HG03432 (cell line): Measurements from ENCODE around the gene TMPRSS4.

Experiments used
- ATAC-seq: cut with Tn5 transposase; IDR thresholded peaks from one replicate; pipeline ENCODE4 v1.9.1; 2021; ENCODE audit warnings: mild to moderate bottlenecking, moderate library complexity; ENCODE audit not compliant: unreplicated experiment

Gene TMPRSS4

DNA sequence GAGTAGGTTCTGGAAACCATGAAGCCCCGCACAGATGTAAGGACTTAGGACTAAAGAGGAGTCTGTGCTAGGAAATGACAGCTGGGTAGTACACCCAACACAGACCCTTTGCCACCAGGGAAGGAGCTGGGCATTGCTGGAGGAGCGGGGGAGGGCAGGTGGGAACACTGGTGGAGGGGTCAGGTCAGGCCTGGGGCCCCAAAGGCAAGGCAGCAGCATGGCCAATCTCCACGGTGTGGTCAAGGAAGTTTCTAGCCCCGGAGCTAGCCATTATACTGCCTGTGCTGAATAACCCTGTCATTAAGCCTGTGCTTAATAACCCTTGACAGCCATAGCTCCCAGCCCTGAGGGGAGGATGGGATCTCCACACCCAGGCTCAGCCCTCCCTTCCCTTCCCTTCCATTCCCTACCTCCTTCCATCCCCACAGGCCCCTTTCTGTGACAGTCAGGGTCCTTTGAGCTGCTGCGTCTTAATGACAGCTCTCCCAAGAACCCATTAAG lies 2.1 kb downstream of the TMPRSS4 start:
- no peak for ATAC-seq

GRCh38 chr11:118079491-118079890 lies 2.6 kb downstream of the TMPRSS4 start:
- no peak for ATAC-seq

- no peak for ATAC-seq
These were observed 3.4 kb downstream of the TMPRSS4 start for GRCh38 chr11:118080296-118080695.

DNA sequence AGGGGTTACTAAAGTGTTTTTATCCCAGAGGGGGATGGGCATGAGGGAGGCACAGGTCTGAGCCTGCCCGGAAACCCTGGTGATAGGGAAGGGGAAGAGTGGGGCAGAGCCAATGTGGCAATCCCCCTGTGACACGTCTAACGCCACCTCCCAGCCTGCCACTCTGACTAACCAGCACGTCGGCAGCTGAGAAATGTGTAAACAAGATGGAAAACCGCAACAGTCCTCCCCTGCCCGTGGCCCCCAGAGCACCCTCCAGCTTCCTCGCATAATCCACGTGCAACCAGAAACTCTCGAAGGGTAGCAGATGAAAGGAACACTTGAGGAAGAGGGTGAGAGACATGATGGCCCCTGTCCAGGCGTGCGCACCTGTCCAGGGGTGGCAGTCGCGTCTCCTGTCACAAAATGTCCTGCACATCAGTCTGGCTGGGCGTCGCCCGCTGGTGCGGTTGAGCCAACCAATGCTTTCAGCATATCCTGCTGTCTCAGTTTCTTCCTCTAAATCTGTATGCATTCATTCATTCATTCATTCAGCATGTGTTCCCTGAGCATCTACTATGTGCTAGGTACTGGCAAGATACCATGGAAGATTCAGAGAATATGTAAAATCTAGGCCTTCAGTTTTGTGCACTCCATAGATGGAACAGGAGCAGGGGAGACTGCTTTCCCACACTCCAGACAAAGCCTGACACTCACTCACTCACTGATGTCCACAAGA lies 4.5 kb downstream of the TMPRSS4 start:
- ATAC-seq, result no peak

- ATAC-seq, result no peak
These were observed 6.1 kb downstream of the TMPRSS4 start for GRCh38 chr11:118082880-118083552.

DNA sequence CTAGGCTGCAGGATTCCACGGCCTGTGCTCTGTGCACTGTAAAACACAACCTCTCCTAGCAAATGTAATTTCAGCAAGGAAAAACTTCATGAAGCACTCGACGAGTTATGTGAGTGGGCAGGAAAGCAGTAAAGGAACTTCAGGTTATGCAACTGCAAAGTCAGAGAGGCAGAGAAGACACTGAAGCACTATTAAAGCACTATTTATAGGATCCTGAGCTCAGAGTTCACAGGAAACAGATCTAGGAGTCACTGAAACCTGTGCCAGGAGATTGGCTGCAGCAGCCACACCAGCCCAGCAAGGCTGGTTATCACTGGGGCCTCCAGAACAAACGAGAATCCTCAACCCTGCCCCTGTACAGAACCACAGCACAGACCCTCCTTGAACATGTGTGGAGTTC lies 7.4 kb downstream of the TMPRSS4 start:
- ATAC-seq, result no peak

DNA sequence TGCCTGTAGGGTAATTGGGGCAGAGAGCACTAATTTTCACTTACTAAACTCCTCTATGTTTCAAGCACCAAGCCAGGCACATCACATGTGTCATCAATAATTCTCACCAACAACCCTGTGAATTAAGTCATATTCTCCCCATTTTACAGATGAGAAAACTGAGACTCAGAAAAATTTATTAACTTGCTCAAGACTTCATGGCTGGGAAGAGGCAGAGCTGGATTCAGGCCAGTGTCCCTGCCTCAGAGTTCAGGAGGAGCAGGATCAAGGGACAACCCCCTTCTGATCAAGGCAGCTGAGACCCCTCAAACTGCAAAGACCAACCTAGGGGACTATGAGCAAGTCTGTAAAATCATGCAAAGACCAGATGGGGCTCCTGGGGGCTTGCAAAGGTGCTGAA lies 7.8 kb downstream of the TMPRSS4 start:
- no peak for ATAC-seq

DNA sequence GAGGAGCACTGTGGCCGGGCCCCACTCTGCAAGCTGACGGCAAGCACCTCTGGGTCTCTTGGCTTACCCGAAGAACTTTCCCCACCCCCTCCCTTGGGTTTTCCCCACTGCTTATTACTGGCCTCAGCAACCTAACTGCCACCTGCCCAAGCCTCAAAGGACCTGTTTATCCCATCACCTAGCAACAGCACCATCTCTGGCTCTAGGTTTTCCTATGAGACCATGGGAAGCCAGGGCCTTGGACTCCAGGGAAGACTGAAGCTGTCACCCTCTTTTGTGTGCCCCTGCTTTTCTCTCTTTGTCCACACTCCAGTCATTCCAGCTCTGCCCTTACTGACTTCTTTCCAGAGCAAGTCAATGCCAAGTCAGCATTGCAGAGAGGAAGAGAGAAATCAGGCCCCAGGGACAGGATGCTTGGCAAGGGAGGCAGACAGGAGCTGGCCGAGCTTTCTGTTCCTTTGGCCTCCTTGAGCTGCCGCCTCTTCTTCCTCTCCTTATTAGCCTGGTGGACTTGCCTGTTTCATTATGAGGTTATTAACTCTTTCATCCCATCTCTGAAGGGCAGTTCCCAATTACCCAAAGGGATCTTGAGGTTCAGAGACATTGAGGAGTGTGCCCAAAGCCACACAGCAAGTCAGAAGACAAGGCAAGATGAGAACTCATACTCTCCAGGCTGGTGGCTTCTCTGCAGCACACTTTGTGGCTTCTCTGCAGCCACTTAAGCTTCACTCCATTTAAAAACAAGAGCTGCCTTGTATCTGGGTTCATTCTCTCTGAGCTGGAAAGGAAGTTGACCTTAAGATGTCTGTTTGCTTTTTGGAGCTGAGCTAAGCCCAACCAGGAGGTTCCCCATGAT lies 10.3 kb downstream of the TMPRSS4 start, which contains the start of gene SMIM35:
Gene SMIM35 (minus strand): TSS at position 51 of the 856 bp plus-strand sequence. CDS start 206 bp downstream, outside the sequence.
- no peak for ATAC-seq

- no peak for ATAC-seq
These were observed 11.1 kb downstream of the TMPRSS4 start for GRCh38 chr11:118087931-118088330.

GRCh38 chr11:118088531-118088930 lies 11.7 kb downstream of the TMPRSS4 start:
- no peak for ATAC-seq

GRCh38 chr11:118090545-118091162 lies 13.8 kb downstream of the TMPRSS4 start:
- ATAC-seq, result no peak

DNA sequence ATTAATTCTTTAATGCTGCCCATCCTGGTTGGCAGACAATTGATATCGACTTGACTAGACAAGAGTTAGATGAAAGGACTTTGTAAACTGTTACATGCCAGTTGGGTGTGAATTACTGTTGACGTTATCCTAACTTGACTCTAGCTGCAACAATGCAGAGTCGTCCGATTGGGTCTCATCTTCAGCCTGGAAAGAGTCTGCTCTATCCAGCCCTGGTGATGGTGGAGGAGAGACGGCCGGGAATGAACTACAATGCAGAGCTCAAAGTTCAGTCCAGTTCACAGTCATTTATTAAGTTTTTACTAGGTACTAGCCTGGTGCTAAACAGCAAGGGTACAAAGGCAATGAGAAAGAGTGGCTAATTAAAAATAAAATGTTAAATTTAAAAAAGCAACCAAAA lies 14.8 kb downstream of the TMPRSS4 start:
- ATAC-seq, result no peak

DNA sequence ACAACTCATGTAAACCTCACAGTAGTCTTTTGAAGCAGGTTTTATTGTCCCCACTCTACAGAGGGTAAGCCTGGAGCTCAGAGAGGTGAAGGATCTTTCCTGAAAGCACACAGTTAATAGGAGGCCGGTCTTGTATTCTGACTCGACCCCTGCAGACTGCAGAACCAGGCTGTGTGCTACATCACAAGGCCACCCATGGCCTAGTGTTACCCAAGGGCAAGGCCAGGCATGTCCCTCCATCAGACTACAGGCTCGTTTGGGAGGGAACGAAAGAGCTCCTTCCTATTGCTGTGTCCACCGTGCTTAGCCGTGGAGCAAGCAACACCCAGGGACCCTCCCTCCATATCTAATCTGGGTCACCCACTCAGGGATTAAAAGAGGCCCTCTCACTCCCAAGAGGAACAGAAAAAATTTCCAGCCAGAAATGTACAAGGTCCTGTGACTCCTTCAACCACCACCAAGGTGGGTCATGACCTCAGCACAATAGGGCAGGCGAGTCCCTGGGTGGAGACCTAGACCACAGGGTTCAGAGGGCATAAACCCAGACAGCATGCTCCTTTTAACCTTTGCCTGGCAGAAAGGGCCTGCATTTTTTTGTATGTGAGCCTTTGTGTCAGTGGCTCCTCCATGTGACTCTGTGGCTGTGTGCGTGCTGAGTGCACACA lies 16.2 kb downstream of the TMPRSS4 start:
- ATAC-seq, result no peak

- no peak for ATAC-seq
These were observed 18.6 kb downstream of the TMPRSS4 start for GRCh38 chr11:118095493-118095892.

DNA sequence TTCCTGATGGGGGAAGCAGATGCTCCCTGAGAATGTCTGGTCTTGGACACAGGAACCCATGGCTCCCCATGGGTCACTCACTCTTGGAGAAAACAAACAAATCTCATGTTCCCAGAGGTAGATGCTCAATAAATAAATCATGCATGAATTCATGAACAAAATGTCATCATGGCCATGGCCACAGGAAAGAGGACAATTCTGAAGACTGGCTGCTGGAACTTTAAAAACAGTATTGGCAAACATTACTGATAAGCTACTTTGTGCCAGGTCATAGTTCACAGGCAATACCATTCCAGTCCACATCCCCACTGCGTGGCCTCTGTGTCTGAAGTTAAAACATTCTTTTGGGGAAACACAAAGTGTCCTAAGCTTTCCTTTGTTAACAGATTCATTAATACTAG lies 19.1 kb downstream of the TMPRSS4 start:
- no peak for ATAC-seq

DNA sequence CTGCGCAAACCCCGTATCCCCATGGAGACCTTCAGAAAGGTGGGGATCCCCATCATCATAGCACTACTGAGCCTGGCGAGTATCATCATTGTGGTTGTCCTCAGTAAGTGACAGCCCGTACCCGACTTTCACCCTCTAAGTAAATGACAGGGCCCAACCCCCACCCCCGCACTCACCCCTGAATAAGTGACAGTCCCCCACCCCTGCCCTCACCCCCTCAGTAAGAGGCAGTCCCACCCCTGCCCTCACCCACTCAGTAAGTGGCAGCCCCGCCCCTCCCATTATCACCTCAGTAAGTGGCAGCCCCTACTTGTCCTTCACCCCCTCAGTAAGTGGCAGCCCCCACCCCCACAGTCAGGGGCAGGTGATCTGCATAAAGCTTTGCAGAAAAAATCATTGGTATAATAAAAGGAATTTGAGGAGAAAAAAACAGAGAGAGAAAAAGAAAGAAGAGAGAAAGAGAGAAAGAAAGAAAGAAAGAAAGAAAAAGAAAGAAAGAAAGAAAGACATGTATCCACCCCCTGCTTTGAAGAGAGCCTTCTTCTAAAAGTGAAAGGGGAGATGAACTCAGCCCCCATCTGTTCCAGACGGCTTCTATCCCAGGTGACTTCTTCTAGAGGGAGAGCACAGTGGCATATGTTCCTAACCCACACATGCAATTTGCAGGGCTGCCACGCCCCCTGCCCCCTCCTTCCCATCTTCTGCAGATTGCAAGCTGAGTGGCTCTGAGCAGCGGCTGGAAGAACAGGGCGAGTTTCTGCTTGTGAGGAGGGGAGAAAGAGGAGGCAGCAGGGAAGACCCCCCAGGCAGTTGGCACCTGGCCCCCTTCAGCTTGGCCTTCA lies 22.3 kb downstream of the TMPRSS4 start:
- ATAC-seq, result no peak

- ATAC-seq, result no peak
These were observed 23.1 kb downstream of the TMPRSS4 start for GRCh38 chr11:118099838-118100556.

DNA sequence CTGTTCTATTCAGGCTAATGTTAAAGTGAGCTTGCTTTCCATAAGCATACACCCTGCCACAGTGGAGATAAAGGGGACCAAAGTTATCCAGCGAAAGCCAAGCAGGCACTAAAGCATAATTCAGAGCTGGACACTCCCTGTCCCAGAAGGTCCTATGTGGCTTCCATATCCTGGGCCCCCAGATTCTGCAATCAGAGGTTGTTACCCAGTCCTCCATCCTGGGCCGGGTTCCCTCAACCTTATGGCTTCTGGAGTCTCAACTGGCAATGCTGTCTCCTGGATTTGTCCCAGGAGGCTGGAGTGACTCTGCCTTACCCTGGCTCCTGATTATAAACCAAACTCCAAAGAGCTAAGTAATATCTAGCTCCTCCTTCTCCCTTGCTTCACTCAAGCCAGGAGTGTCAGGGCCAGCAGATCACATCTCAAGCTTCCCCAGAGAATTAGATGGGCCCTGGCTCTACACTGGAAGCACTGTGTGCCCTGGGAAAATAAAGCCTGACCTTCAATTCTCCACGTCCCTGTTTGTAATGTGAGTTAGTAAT lies 23.9 kb downstream of the TMPRSS4 start:
- no peak for ATAC-seq
